GM18498 (cell line): ENCODE measurements around the gene TULP1.
"Not testable (repeated sequence)": the region's sequence is repeated elsewhere in the genome, so short reads cannot be mapped to it uniquely, and the experiment has no call there.

Source experiments
- ATAC-seq: cut with Tn5 transposase; IDR thresholded peaks from one replicate; pipeline ENCODE4 v1.9.1; 2021; ENCODE audit warnings: mild to moderate bottlenecking, moderate library complexity; ENCODE audit not compliant: unreplicated experiment

Gene TULP1

GRCh38 chr6:35512740-35513139 is at the start of gene TULP1:
TSS of gene TULP1 (minus strand) at chr6:35512896. CDS start at chr6:35512858, 38 bp downstream.
- no peak for ATAC-seq

GRCh38 chr6:35562060-35562459 is 49.4 kb upstream of the TULP1 start:
- no peak for ATAC-seq

DNA sequence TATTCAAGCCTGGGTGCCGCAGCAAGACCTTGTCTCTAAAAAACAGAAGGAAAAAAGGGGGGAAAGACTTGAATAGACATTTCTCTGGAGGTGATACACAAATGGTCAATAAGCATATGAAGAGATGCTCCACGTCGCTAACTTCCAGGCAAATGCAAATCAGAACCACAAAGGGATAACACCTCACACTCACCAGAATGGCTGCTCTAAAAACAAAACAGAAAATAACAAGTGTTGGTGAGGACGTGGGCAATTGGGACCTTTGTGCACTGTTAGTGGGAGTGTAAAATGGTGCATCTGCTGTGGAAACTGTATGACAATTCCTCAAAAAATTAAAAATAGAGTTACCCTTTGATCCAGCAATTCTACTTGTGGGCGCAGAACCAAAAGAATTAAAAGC is 48.4 kb upstream of the TULP1 start:
- ATAC-seq: no peak

- ATAC-seq: no peak
Measured at GRCh38 chr6:35558571-35558970, 45.9 kb upstream of the TULP1 start.

DNA sequence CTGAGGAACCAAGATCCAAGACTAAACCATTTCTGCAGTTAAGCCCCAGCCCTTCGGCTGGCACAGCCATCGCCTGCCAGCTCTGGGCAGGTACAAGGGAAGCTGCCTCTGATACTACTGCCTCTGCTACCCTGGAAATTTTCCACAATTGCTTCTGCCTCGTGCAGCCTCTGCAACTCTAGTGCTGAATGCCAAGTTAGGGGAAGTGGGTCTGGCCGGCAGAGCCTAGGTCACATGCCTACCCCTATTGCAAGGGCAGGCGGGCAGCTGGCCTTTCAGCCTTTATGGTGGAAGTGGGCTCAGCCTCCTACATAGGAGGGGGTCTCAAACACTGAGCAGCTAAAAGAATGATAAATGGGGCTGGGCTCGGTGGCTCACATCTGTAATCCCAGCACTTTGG is 44.5 kb upstream of the TULP1 start:
- no peak for ATAC-seq

- no peak for ATAC-seq
Measured at GRCh38 chr6:35554811-35555210, 42.1 kb upstream of the TULP1 start.

- no peak for ATAC-seq
Measured at GRCh38 chr6:35553315-35553714, 40.6 kb upstream of the TULP1 start.

GRCh38 chr6:35552285-35552917 is 39.7 kb upstream of the TULP1 start:
- no peak for ATAC-seq

- no peak for ATAC-seq
Measured at GRCh38 chr6:35550437-35550836, 37.7 kb upstream of the TULP1 start.

DNA sequence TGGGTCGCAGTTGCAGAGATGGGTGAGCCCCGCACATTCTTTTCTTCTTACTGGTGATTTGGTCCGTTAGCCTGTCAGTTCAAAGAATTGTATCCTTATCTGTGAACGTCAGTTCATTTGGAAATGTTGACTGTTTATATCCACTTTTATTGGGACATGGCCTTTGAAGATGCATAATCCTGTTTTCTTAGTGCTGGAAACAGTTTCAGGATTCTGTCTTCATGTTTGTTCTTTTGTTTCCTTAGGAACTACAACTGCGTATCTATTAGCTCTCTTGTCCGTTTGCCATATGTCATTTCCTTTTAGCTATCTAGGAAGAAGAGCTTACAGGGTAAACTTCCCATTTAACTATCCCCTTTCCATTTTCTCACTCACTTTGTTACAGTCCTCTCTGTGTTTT is 35.0 kb upstream of the TULP1 start:
- ATAC-seq: no peak

- ATAC-seq: no peak
Measured at GRCh38 chr6:35544769-35545361, 32.2 kb upstream of the TULP1 start.

- ATAC-seq: no peak
Measured at GRCh38 chr6:35543459-35544193, 30.9 kb upstream of the TULP1 start.

GRCh38 chr6:35541836-35542235 is 29.1 kb upstream of the TULP1 start:
- ATAC-seq: no peak

DNA sequence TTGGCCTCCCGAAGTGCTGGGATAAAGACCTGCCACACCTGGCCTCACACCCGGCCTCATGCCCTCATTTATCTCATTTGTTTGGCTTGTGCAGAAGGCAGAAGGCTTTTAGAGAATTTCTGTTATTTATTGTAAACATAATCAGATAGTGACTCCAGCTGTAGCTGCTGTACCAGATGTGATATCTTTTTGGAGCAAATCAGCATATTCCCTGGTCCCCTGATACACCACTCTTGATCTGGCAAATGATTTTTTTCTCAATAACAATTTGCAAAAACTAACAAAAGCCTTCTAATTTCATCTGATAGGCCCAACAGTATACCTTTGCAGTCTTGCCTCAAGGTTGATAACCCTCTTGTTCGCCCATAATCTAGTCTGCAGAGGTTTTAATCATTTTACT is 26.5 kb upstream of the TULP1 start:
- no peak for ATAC-seq

DNA sequence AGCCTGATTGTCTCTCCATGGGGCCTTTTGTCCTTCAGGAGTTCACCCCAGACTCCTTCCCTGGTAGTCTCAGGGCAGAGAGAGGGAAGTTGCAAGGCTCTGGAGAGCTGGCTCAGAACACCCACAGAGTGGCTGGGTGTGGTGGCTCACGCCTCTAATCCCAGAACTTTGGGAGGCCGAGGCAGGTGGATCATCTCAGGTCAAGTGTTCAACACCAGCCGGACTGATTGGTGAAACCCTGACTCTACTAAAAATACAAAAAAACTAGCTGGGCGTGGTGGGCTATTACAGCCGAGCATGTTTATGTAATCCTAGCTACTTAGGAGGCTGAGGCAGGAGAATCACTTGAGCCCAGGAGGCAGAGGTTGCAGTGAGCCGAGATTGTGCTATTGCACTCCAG is 23.2 kb upstream of the TULP1 start:
- not testable (repeated sequence) for ATAC-seq

- ATAC-seq: no peak
Measured at GRCh38 chr6:35534407-35535170, 21.9 kb upstream of the TULP1 start.

DNA sequence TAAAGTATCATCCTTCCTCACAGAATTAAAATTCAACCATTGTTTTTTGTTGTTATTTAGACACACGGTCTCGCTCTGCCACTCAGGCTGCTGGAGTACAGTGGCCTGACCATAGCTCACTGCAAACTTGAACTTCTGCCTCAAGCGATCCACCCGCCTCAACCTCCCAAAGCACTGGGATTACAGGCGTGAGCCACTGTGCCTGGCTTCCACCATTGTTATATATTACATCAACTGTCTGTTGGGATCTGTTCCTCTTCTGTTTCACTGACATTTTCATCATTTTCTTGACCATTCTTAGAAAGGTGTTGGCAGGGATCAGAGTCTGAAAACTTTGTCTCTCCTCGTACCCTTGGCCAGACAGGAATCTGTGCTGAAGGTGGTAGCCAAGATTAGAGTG is 21.3 kb upstream of the TULP1 start:
- ATAC-seq: no peak

- no peak for ATAC-seq
Measured at GRCh38 chr6:35532126-35532525, 19.4 kb upstream of the TULP1 start.

DNA sequence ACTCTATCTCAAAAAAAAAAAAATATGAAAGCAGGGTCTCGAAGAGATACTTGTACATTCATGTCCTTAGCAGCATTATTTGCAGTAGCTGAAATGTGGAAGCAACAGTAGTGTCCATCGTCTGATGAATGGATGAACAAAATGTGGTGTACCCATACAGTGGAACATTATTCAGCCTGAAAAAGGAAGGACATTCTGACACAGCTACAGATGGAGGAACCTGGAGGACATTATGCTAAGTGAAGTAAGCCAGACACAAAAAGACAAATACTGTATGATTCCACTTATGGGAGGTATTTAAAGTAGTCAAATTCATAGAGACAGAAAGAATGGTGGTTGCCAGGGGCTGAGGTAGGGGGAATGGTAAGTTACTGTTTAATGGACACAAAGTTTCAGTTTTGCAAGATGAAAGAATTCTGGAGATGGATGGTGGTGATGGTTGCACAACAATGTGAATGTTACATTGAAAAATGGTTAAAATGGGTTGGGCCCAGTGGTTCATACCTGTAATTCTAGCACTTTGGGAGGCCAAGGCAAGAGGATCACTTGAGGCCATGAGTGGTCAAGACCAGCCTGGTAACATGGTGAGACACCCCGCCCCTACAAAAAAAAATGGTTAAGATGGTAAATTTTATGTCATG is 11.8 kb upstream of the TULP1 start:
- no peak for ATAC-seq

- peak; percentile 47 for ATAC-seq
Measured at GRCh38 chr6:35522660-35523658, 10.3 kb upstream of the TULP1 start.
